H1 (cell line): ENCODE measurements around the gene LRRC14B. TPM values are rescaled to one million over a fixed set of nuclear protein-coding genes. Genes with fewer than 3 reads are reported as not detected.

Source experiments
- CHD7 ChIP-seq: fragments of 300-600 bp; sonication (generic); IDR thresholded peaks from 2 replicates; pipeline ENCODE4 v1.7.1; 2012; ENCODE audit warnings: low read length, moderate library complexity, mild to moderate bottlenecking, inconsistent platforms; ENCODE audit not compliant: insufficient replicate concordance
- KDM5A ChIP-seq: fragments of 200-600 bp; IDR thresholded peaks from 2 replicates; pipeline ENCODE4 v1.7.1; 2012; ENCODE audit warnings: mild to moderate bottlenecking, low read length, inconsistent platforms, mixed read lengths
- MAFK ChIP-seq: IDR thresholded peaks from 2 replicates; pipeline ENCODE4 v1.6.1; 2012; ENCODE audit warnings: low read depth, mild to moderate bottlenecking, improper control_type of control experiment, low read length
- NANOG ChIP-seq: IDR thresholded peaks from 2 replicates; pipeline ENCODE4 v1.6.1; 2011; ENCODE audit warnings: low read length, low read depth, mild to moderate bottlenecking, inconsistent platforms; ENCODE audit not compliant: insufficient read depth, poor library complexity, severe bottlenecking
- POLR2AphosphoS5 ChIP-seq: IDR thresholded peaks from 2 replicates; pipeline ENCODE4 v1.6.1; 2011; ENCODE audit warnings: low read depth, low read length
- SIN3A ChIP-seq, 2 experiments: IDR thresholded peaks in 1 of 2; conservative IDR thresholded peaks in 1 of 2; 2 replicates each; pipeline ENCODE4 v1.6.1; 2011 to 2012; ENCODE audit warnings: low read length in 2 of 2, improper control_type of control experiment in 1 of 2, low read depth in 1 of 2, mild to moderate bottlenecking in 1 of 2
- TCF12 ChIP-seq: IDR thresholded peaks from 2 replicates; pipeline ENCODE4 v1.6.1; 2011; ENCODE audit warnings: low read depth, mild to moderate bottlenecking, low read length
- USF2 ChIP-seq: IDR thresholded peaks from 2 replicates; pipeline ENCODE4 v1.6.1; 2011; ENCODE audit warnings: low read length, improper control_type of control experiment
- ZNF274 ChIP-seq: IDR thresholded peaks from 2 replicates; pipeline ENCODE4 v1.7.0; 2012; ENCODE audit warnings: low read length, borderline replicate concordance; ENCODE audit errors: extremely low read depth
- polyA plus RNA-seq, 7 experiments: library from polyadenylated mRNA; depleted of rRNA in 3 of 7; stranded (reverse) in 5 of 7; unstranded in 2 of 7; fragments of >200 nt in 5 of 7; fragments of 200-250 nt in 2 of 7; gene quantifications; 1 replicate in 5 of 7; 2 replicates in 1 of 7; 4 replicates in 1 of 7; pipeline versions ENCODE4 v1.2.1 to v1.2.3, GENCODE V29; 2011 to 2013; ENCODE audit warnings: missing spikeins in 2 of 7, mixed read lengths in 2 of 7
- total RNA-seq: library from RNA; stranded (reverse); fragmentation: NEBNext Ultra II Directional; extraction: Animal tissue kit (Norgen Biotek cat#: 25700); gene quantifications from 2 replicates; pipeline ENCODE4 v1.2.1, GENCODE V29; 2021
- TF ChIP-seq, protein P1 (sequence below): IDR thresholded peaks from 2 replicates; pipeline ENCODE4 v1.6.1; 2011; ENCODE audit warnings: low read depth, mild to moderate bottlenecking, low read length; ENCODE audit not compliant: insufficient read depth

The LRRC14B gene
- total and polyA plus RNA-seq, 2 of the 8 experiments (the other 6 are each of a cell fraction or from before 2014, with no cell fraction given), result not detected

DNA sequence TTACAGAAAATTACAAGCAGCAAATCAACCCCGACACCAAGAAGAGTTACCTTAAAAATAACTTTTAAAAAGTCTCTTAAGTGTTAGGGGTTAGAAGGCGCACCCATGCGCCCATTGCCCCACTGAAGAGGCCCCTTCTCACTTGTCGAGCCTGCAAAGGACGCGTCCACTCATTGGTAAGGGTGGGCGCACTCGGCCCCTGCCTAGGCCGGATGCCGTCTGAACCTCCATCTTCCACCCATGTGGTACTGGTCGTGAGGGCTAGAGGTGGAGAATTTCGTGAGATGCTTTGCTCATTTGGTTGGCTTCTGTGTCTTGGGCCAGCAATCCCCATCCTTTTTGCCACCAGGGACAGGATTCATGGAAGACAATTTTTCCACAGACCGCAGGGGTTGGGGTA, 27.5 kb upstream of the LRRC14B start (continued):
- TF ChIP-seq CHD7 (no peak), TCF12 (no peak), MAFK (no peak), NANOG (no peak), SIN3A (conservative IDR thresholded peaks at IDR 0.05 in 1 of 2, IDR thresholded peaks at IDR 0.05 in 1 of 2; ENCODE audit: low read depth in 1 of 2, low read length in 2 of 2) (no peak), POLR2AphosphoS5 (no peak), ZNF274 (no peak), USF2 (no peak), KDM5A (no peak)
- TF ChIP-seq, protein P1, sequence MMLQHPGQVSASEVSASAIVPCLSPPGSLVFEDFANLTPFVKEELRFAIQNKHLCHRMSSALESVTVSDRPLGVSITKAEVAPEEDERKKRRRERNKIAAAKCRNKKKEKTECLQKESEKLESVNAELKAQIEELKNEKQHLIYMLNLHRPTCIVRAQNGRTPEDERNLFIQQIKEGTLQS, result no peak
